Left renal cortex interstitium (tissue), 4 donors: ENCODE results near the gene FLT4. TPM values are rescaled to one million over a fixed set of nuclear protein-coding genes. Genes with fewer than 3 reads are reported as not detected.

Experiments used
- DNase-seq, 4 donors: peaks; one replicate each; pipeline ENCODE4 v3.0.0-alpha.2; 2013; ENCODE audit warnings: low read depth in 4 of 4, low spot score in 2 of 4, missing footprints in 1 of 4
- polyA plus RNA-seq, 4 donors: library from polyadenylated mRNA; unstranded; fragments of 120-200 nt; gene quantifications; one replicate each; pipeline ENCODE4 v1.2.1, GENCODE V29; 2013; ENCODE audit not compliant: insufficient read length in 4 of 4

FLT4 gene
- polyA plus RNA-seq, 4 donors, result 23.6 to 35.3 (median 30.6) TPM

GRCh38 chr5:180595381-180596114 is 53.9 kb downstream of the FLT4 start:
- DNase-seq, result no peak

GRCh38 chr5:180595046-180595379 is 54.4 kb downstream of the FLT4 start:
- DNase-seq, result no peak

GRCh38 chr5:180594311-180595045 is 54.9 kb downstream of the FLT4 start:
- DNase-seq, result no peak

- DNase-seq, result no peak
Measured at GRCh38 chr5:180593446-180594206, 55.8 kb downstream of the FLT4 start.

GRCh38 chr5:180592176-180592575 is 57.2 kb downstream of the FLT4 start:
- DNase-seq, result no peak

GRCh38 chr5:180591311-180591887 is 58.0 kb downstream of the FLT4 start, which contains the start of gene SCGB3A1:
Gene SCGB3A1 (minus strand): TSS chr5:180591499. CDS start chr5:180591462, 37 bp downstream.
- DNase-seq, result no peak

GRCh38 chr5:180590543-180591310 is 58.7 kb downstream of the FLT4 start:
- no peak for DNase-seq

- no peak for DNase-seq
Measured at GRCh38 chr5:180589771-180590542, 59.4 kb downstream of the FLT4 start.

- DNase-seq, result no peak
Measured at GRCh38 chr5:180586870-180587269, 62.5 kb downstream of the FLT4 start.

- no peak for DNase-seq
Measured at GRCh38 chr5:180586204-180586603, 63.2 kb downstream of the FLT4 start.

GRCh38 chr5:180583738-180584137 is 65.7 kb downstream of the FLT4 start:
- DNase-seq, result no peak

GRCh38 chr5:180580681-180581080 is 68.7 kb downstream of the FLT4 start:
- DNase-seq, result peak in 1 of 4 donors; percentile 21

- no peak for DNase-seq
Measured at GRCh38 chr5:180575571-180575970, 73.8 kb downstream of the FLT4 start.

GRCh38 chr5:180568914-180569313 is 80.5 kb downstream of the FLT4 start:
- no peak for DNase-seq

GRCh38 chr5:180563994-180564393 is 85.4 kb downstream of the FLT4 start:
- no peak for DNase-seq

GRCh38 chr5:180558232-180558631 is 91.2 kb downstream of the FLT4 start:
- no peak for DNase-seq

- no peak for DNase-seq
Measured at GRCh38 chr5:180557217-180557809, 92.1 kb downstream of the FLT4 start.

GRCh38 chr5:180555168-180555921 is 94.1 kb downstream of the FLT4 start:
- no peak for DNase-seq
